ENCODE data around the gene DIAPH1. TPM values are rescaled to one million over a fixed set of nuclear protein-coding genes. Genes with fewer than 3 reads are reported as not detected.

Gene DIAPH1
- total RNA-seq, 1 experiment from 2014 or later: 142 TPM

GRCh38 chr5:141529002-141529401, 89.8 kb downstream of the DIAPH1 start:
- no peak overlapping the region for H3K27ac ChIP-seq (ENCODE audit: low read depth, low read length)
- DNase-seq (ENCODE audit: low read depth, low spot score) (no peak), ATAC-seq (no peak)
- peaks cover 12 to 46% of the 10 kb centered on the region in 2 experiments for H3K36me3 ChIP-seq (ENCODE audit: control insufficient read depth in 1 of 2, insufficient read depth in 2 of 2, low read length in 2 of 2)
- H3K4me1 ChIP-seq (ENCODE audit: control insufficient read depth in 1 of 2, insufficient read depth in 2 of 2, low read length in 2 of 2): peaks cover 7 to 13% of the 10 kb centered on the region in 2 experiments; a peak in 3 of 4 replicates
- H3K4me2 ChIP-seq (ENCODE audit: low read length): no peak overlapping the region
- RAD21 ChIA-PET (ENCODE audit: low non-redundant PET in 1 of 2, low total read pairs in 2 of 2, uncharacterized antibody in 2 of 2, unreplicated experiment in 2 of 2): no interaction called here
- BruUV-seq (replicated peaks): TSS peak; percentile 17
- H3K9me2 ChIP-seq (ENCODE audit: insufficient read depth): no peaks in the 10 kb centered on the region
- no peaks in the 10 kb centered on the region for H3K9me3 ChIP-seq (ENCODE audit: control insufficient read depth in 1 of 2, insufficient read depth in 1 of 2, low read depth in 1 of 2, low read length in 2 of 2)
- CTCF ChIA-PET: no interaction called here
- H3K9ac ChIP-seq (ENCODE audit: low read length): no peak overlapping the region
- H3K4me3 ChIP-seq (replicated peaks in 1 of 2; ENCODE audit: low read depth in 1 of 2, low read length in 2 of 2): no peak overlapping the region
- POLR2A ChIA-PET: no interaction called here
- H4K20me1 ChIP-seq (ENCODE audit: insufficient read depth): no peaks in the 10 kb centered on the region
- no peak for TF ChIP-seq MAX (IDR thresholded peaks at IDR 0.05)
- 0 out of 2 replicates have a peak, but pooled peaks have one; percentile 10 for TF ChIP-seq ZFX (IDR thresholded peaks at IDR 0.05)
- H3K27me3 ChIP-seq (ENCODE audit: insufficient read depth, low read length): no peaks in the 10 kb centered on the region
- intact Hi-C loops (cut with micrococcal nuclease): no loop called here
- no peak overlapping the region for H2AFZ ChIP-seq (ENCODE audit: low read depth, low read length, poor library complexity, severe bottlenecking)
- H3K79me2 ChIP-seq (ENCODE audit: insufficient read depth, low read length): peaks cover 4% of the 10 kb centered on the region; the same call in 1 of the 2 replicates

- intact Hi-C loops (cut with micrococcal nuclease): no loop called here
Observed at GRCh38 chr5:141528291-141528984, 90.4 kb downstream of the DIAPH1 start.

More at GRCh38 chr5:141528291-141528984, 90.4 kb downstream of the DIAPH1 start:
- Histone ChIP-seq H3K4me2 (ENCODE audit: low read length) (no peak overlapping the region), H3K27me3 (ENCODE audit: insufficient read depth, low read length) (no peaks in the 10 kb centered on the region), H3K9me3 (ENCODE audit: control insufficient read depth in 1 of 2, insufficient read depth in 1 of 2, low read depth in 1 of 2, low read length in 2 of 2) (no peaks in the 10 kb centered on the region), H3K27ac (ENCODE audit: low read depth, low read length) (no peak overlapping the region), H3K4me3 (replicated peaks in 1 of 2; ENCODE audit: low read depth in 1 of 2, low read length in 2 of 2) (no peak overlapping the region), H3K79me2 (ENCODE audit: insufficient read depth, low read length) (peaks cover 6% of the 10 kb centered on the region; the same call in 1 of the 2 replicates), H2AFZ (ENCODE audit: low read depth, low read length, poor library complexity, severe bottlenecking) (no peak overlapping the region), H3K9me2 (ENCODE audit: insufficient read depth) (no peaks in the 10 kb centered on the region), H3K36me3 (ENCODE audit: control insufficient read depth in 1 of 2, insufficient read depth in 2 of 2, low read length in 2 of 2) (peaks cover 6 to 45% of the 10 kb centered on the region in 2 experiments; a peak in 3 of 4 replicates), H3K9ac (ENCODE audit: low read length) (no peak overlapping the region), H4K20me1 (ENCODE audit: insufficient read depth) (no peaks in the 10 kb centered on the region), H3K4me1 (ENCODE audit: control insufficient read depth in 1 of 2, insufficient read depth in 2 of 2, low read length in 2 of 2) (peaks cover 7 to 17% of the 10 kb centered on the region in 2 experiments; a peak in 3 of 4 replicates)
- ATAC-seq: no peak
- no peak for DNase-seq (ENCODE audit: low read depth, low spot score)
- no TSS peak for BruUV-seq (replicated peaks)
- CTCF ChIA-PET: no interaction called here
- RAD21 ChIA-PET (ENCODE audit: low non-redundant PET in 1 of 2, low total read pairs in 2 of 2, uncharacterized antibody in 2 of 2, unreplicated experiment in 2 of 2): no interaction called here
- TF ChIP-seq CEBPB (IDR thresholded peaks at IDR 0.05; ENCODE audit: low read depth) (no peak), TCF7L2 (IDR thresholded peaks at IDR 0.05; ENCODE audit: borderline replicate concordance, extremely low read depth, insufficient read depth, insufficient read length) (no peak), JUND (IDR thresholded peaks at IDR 0.05) (no peak), ELF1 (IDR thresholded peaks at IDR 0.05; ENCODE audit: borderline replicate concordance, low read depth) (no peak), ATF3 (IDR thresholded peaks at IDR 0.05) (no peak), MAX (IDR thresholded peaks at IDR 0.05) (no peak), ZNF274 (IDR thresholded peaks at IDR 0.05; ENCODE audit: low read depth, low read length) (no peak), SP1 (IDR thresholded peaks at IDR 0.05; ENCODE audit: low read depth) (no peak), CBX3 (IDR thresholded peaks at IDR 0.05; ENCODE audit: low read depth) (no peak), EZH2 (IDR thresholded peaks at IDR 0.05) (no peak), POLR2A (IDR thresholded peaks at IDR 0.05; ENCODE audit: borderline replicate concordance, extremely low read depth, insufficient read depth, insufficient read length) (no peak), FOSL1 (IDR thresholded peaks at IDR 0.05; ENCODE audit: low read depth) (no peak)
- POLR2A ChIA-PET: no interaction called here

Data from HCT116 (cell line).